Inferior parietal cortex (tissue), 1 donor: ENCODE results near the gene C1QB.

Experiments
- DNase-seq: peaks from one replicate; pipeline ENCODE4 v3.0.0-alpha.2; 2016; ENCODE audit errors: extremely low spot score

The C1QB gene, protein sequence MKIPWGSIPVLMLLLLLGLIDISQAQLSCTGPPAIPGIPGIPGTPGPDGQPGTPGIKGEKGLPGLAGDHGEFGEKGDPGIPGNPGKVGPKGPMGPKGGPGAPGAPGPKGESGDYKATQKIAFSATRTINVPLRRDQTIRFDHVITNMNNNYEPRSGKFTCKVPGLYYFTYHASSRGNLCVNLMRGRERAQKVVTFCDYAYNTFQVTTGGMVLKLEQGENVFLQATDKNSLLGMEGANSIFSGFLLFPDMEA

GRCh38 chr1:22652881-22653316 is at the start of gene C1QB:
Gene C1QB (plus strand): TSS chr1:22653236. CDS start chr1:22659463, 6,227 bp downstream.
- no peak for DNase-seq

DNA sequence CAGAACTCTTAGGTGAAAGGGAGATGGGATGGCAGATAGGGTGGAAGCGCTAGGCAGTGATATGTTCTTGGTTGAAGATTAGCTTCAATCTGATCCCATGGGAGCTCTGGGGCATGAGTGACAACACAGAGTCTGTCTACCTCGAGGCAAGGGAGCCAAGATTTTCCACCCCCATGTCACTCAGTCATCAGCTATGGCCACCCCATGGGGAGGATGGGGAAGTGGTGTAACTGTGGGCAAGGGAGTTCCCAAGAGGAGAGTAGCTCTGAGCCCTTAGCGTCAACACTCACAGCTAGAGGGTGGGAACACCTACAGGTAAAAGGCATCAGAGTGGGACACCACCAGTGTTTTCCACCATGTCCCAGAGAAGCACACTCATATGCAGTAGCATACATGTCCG is 46.9 kb upstream of the C1QB start:
- DNase-seq = no peak

DNA sequence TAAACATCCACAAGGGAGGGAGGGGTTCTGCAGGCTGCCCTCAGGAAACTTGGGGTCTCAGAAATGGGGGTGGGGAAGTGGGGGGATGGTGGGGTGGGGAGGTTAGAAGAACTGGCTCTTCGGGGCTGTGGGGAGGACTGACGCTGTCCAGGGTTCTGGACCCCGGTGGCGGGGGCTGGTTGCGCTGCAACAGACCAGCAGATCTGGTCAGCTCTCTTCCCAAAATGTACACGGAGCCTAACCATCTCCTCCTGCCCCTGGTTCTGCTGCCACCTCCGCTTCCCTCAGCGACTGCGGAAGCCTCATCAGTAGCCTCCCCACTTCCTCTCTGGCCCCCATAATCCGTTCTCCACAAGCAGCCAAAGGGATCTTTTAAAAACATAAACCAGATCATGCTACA is 45.9 kb upstream of the C1QB start:
- no peak for DNase-seq

DNA sequence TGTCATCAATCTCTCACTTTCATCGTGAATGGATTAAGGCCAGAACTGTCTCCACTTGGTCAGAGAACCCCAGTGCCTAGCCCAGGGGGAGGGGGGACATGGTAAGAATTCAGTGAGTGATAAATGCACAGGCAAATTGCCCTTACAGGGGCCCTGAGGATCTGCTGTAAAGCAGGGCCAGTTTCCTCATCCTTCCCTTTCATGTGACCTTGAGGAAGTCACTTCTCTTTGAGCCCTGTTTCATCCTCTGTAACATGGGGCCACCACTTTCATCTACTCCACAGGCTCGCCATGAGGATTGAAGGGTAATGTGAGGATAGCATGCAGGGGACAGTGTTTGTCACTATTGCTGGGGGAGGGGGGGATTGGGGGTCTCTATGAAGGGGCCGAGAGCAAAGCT is 44.7 kb upstream of the C1QB start:
- DNase-seq = no peak

GRCh38 chr1:22609291-22609690 is 43.7 kb upstream of the C1QB start:
- DNase-seq = no peak

DNA sequence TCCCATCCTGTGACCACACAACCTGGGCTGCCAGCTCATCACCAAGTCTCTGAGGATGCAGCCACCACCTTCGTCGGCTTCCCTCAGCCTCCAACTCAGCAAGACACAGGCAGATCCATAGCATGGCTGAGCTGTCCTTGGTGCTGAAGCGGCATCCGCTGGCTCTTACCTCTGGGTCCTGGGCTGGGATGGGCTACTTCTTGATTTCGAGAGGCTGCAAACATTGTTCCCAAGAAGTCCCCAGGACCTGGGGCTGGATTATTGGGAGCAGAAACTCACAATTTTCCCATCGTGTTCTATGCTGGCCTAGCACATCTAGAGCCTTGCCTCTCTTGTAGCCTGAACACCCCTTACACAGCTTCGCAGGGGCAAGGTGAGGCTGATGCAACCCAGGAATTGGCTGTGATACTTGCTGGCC is 41.5 kb upstream of the C1QB start:
- no peak for DNase-seq

- no peak for DNase-seq
These were observed 40.1 kb upstream of the C1QB start for GRCh38 chr1:22612671-22613571.

DNA sequence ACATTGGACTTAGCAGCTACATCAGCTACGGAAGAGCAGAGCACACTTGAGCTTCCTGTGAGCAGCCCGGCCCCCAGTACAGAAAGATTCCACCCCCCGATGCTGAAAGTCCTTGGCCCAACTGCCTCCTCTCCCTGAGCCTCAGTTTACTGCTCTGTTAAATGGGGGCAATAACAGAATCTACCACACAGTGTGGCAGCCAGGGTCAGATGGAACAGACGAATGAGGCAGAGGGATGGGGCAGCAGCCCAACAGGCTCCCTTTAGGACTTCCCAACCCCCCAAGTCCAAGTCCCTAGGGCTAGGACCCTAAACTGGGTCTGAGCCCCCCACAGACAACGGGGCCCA is 39.5 kb upstream of the C1QB start:
- DNase-seq = no peak

- no peak for DNase-seq
These were observed 39.1 kb upstream of the C1QB start for GRCh38 chr1:22613951-22614350.

DNA sequence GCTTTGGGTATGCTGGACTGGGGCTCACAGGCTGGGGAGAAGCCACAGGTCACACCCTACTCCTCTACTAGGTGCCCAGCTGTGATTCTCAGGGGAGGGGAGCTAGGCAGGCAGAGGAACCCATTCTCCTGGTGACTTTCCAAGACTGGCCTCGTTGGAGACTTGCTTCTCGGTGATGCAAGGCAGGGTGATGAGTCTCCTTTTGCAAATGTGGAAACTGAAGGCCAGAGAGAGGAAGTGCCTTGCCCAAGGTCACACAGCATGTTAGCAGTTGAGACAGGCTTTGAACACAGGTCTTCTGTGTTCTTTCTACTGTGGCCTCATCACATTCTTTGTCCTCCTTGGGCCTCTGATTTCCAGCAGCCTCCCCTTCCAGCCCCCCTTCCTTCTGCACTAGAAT is 37.1 kb upstream of the C1QB start:
- DNase-seq = no peak

DNA sequence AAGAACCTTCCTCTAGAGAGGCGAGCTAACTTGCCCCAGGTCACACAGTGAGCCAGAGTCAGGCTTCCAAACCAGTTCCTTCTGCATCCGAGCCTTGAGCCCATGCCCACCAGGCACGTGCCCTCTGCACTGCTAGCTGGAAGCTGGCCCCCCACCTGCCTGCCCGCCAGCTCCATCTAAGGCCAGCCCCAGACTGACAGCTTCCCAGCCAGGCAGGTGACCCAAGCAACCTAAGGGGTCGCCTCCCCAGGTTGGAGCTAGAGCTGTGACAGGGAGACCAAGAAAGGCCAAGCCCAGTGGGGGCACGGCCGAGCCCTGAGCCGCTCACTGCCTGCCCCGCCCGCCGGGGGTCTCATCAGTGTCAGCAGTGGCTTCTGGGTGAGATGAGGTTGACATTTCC is 36.5 kb upstream of the C1QB start:
- no peak for DNase-seq

DNA sequence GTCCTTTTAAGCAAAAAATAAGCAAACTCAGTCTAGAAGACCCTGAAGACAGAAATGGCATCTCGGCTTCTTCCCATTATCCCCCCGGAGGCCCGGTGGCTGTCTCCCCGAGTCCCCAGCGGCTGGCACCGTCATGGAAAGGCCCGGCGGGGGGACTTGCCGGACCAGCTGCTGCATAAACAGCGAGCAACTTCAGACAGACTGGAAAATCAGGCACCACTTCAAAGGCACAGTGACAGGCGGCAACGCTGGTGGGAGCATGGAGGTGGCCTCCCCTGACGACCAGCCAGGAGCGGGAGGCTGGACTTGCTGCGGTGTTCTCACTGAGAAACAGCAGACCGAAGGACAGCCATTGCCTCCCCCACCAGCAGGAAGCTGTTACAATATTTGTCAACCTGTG is 35.0 kb upstream of the C1QB start:
- DNase-seq = no peak

DNA sequence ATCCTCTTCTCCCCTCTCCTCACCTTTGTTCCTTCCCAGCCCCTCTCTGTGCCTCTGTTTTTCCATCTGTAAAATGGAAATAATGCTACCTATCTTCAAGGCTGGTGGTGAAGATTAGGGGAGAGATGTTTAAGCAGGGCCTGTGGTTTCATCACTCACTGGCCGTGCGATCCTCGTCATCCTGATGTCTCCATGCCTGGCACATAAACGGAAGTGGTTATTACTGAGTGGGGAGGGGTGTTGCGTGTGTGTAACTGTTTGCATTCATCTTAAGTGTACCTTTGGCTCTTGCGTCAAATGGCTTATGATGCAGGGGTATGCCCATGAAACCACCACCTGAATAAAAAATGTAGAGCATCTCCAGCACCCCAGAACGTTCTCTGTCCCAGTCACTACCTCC is 33.8 kb upstream of the C1QB start:
- no peak for DNase-seq

DNA sequence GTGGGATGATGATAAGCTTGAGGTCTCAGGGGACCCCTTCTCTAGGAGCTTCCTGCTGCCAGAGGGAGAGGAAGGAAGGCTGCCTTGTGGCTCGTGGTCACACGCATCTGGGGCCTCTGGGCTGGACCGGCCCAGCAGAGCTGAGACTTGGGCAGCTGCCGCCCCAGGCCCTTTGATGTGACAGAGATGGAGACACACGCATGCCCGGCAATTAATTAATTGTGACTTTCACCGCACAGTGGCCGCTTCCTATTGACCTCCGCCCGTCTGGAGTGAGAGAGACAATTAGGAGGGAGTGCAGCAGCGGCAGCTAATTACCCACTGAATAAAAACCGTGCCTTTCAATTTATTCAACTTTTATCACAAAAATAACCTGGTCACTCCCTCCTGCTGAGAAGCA is 33.2 kb upstream of the C1QB start:
- DNase-seq = no peak

DNA sequence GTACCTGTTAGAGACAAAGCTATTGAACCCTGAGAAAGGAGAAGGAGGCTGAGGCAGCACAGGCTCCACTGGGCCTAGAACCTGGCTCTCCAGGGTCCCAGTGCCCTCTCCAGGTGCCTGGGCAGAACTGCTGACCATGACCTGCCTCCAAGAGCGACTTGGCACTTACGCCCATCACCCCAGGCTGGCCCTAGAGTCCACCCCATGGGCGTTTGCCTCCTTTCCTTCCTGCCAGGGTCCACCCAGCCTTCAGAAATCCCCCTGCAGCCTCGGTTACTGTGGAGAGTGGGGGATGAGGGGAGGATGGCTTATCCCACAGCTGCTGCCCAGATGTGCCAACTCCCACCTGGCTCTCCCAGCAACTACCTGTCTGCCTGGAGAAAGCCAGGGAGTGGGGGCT is 31.3 kb upstream of the C1QB start:
- DNase-seq = no peak

DNA sequence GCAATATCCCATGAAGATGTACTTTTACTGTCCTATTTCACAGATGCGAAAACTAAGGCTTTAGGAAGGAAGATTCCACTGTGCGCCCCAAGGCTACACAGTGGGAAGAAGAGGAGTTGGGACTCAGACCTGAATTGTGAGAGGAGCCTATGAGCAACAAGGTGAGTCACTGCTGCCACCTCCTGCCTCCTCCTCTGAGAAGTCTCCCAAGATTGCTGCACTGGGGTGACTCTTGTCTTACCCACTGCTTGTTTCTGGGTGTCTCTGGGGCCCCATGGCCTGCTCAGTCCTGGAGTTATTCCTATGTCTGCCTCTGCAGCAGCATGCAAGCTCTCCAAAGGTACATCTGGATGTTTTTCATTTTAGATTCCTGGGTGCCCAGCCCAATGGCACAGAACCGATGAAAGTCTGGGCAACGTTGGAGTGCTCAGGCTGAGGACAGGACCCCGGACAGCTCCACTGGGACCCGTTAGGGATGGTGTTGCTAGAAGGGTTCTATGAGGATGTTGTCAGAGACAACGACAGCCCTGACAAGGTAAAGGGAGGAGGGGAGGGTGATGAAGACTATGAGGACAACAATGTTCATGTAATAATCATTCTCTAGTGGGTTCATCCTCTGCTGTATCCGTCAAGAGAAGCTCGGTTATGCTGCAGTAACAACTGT is 27.6 kb upstream of the C1QB start:
- DNase-seq = no peak

GRCh38 chr1:22626237-22627157 is 26.5 kb upstream of the C1QB start:
- DNase-seq = no peak

- DNase-seq = no peak
These were observed 25.7 kb upstream of the C1QB start for GRCh38 chr1:22627331-22627730.

DNA sequence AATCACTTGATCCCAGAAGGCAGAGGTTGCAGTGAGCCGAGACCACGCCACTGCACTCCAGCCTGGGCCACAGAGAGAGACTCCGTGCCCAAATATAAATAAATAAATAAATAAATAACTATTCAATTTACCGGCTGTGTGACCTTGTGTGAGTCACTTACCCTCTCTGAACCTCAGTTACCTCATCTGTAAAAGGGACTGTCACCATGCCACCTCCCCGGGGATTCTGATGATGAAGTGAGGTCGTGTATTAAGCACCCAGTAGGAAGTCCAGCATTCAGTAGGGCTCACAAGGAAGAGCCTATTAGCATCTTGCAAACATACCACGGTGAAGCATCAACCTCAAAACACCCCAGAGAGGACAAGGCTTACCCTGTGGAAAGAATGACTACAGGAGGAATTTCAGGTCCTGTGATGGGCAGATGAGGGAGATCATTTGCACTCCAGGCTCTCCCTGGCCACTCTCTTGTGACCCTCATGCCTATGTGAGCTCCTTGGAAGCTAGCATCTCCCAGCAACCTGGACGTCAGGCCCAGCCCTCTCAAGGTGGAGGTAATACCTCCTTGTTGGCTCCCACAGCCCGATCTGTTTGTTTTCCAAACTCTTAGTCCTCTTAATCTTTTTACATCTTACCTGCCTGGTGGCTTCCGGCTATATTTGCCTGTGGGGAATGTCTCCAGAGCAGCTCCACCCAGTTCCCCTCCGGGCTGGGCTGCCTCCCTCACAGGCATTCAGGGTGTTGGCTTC is 24.2 kb upstream of the C1QB start:
- no peak for DNase-seq

DNA sequence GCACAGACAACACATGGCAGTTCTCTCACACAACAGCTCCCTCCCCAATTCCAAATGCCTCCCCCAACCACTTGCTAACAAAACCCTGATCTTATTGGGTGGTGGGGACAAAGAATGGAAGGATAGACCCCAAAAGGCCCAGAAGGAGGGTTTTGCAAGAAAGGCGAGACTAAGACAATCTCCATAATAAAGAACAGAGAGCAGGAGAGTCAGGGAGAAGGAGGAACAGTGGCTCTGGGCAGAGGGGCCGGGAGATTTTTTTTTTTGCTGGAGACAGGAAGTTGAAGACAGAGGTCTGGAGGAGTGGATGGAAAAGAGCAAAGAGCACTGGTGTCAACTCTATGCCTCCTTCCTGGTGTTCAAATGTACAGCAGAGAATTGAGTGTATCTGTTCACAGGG is 23.1 kb upstream of the C1QB start:
- no peak for DNase-seq
